GM12801 (cell line): ENCODE data around the gene COG4.

Experiments
- TF ChIP-seq, protein P1 (sequence below): IDR thresholded peaks from one replicate; pipeline ENCODE4 v1.5.1; 2011; ENCODE audit warnings: control low read depth; ENCODE audit not compliant: insufficient read length; ENCODE audit errors: extremely low read depth

The COG4 gene

DNA sequence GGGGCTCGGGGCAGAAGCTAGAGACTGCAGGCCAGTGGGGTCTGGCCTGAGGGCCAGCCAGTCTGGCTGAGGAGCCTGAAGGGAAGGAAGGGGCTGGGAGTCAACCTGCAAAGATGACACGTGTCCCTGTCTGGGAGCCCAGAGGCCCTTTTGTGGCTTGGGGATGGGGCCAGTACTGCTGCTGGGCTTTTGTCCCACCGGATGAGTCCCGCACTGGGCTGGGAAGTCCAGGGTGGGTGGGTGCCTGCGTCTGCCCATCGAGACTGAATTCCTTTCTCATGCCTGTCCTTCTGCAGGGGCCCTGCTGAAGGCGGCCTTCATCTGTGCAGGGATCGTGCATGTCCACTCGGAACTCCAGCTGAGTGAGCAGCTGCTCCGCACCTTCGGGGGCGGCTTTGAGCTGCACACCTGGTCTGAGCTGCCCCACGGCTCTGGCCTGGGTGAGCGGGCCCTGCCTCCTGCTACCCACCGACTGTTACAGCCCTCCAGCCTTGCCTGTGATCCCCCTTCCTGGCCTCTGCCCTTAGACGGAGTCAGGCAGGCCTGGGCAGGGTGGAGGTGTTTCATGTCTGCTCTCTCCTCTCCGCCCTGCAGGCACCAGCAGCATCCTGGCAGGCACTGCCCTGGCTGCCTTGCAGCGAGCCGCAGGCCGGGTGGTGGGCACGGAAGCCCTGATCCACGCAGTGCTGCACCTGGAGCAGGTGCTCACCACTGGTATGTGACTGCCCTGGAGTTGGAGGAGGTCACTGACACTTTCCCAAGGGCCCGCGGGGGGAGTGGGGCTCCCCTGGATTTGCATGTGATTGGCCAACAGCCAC is 48.1 kb downstream of the COG4 start:
- TF ChIP-seq, protein P1, sequence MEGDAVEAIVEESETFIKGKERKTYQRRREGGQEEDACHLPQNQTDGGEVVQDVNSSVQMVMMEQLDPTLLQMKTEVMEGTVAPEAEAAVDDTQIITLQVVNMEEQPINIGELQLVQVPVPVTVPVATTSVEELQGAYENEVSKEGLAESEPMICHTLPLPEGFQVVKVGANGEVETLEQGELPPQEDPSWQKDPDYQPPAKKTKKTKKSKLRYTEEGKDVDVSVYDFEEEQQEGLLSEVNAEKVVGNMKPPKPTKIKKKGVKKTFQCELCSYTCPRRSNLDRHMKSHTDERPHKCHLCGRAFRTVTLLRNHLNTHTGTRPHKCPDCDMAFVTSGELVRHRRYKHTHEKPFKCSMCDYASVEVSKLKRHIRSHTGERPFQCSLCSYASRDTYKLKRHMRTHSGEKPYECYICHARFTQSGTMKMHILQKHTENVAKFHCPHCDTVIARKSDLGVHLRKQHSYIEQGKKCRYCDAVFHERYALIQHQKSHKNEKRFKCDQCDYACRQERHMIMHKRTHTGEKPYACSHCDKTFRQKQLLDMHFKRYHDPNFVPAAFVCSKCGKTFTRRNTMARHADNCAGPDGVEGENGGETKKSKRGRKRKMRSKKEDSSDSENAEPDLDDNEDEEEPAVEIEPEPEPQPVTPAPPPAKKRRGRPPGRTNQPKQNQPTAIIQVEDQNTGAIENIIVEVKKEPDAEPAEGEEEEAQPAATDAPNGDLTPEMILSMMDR: no peak

DNA sequence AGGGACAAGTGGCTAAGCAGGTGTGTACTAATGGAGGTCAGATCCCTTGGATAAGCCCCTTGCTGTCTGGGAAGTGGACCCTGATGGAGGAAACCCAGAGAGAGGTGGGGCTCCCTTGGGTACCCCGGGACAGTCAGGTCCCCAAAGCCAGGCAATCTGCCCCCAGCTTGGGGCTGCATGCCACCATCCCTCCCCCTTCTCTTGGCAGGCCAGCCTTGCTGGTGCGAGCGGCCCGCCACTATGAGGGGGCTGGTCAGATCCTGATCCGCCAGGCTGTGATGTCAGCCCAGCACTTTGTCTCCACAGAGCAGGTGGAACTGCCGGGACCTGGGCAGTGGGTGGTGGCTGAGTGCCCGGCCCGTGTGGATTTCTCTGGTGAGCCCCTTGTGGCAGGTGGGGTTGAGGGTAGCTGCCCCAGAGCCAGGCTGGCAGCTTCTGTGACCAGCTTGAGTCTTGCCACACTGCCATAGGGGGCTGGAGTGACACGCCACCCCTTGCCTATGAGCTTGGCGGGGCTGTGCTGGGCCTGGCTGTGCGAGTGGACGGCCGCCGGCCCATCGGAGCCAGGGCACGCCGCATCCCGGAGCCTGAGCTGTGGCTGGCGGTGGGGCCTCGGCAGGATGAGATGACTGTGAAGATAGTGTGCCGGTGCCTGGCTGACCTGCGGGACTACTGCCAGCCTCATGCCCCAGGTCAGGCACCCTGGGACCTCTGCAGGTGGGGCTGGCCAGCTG is 48.9 kb downstream of the COG4 start:
- TF ChIP-seq, protein P1: no peak

DNA sequence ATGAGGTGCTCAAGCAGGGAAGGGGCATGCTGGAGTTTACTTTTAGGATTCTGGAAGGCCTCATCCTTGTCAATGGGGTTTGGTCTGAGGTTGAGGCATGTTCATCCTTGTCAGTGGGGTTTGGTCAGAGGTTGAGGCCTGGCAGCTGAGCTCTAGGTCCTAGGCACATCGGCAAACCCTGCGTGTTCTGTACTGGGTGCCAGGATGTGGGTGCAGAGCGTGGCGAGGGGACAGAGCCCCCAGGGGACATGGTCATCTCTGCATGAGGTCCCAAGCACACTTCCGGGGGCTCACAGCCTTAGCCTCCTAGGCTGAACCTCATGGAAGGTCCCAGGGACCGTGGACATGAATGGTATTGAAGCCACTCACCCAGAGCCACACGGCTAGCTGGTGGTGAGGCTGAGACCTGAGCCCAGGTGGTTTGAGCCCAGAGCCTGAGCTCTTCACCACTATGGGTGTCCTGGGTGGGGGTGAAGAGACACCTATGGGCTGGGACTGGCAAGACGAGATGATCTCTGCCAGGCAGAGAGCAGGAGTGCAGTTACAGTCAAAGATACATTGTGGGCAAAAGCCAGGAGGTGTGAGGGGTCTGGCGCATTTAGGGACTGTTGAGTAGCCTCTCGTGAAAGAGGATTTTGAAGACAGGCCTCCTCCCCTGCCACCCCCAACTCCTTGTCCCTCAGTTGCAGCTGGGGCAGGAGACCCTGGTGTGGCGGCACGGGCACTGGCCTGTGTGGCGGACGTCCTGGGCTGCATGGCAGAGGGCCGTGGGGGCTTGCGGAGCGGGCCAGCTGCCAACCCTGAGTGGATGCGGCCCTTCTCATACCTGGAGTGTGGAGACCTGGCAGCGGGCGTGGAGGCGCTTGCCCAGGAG is 49.7 kb downstream of the COG4 start:
- TF ChIP-seq, protein P1: no peak

DNA sequence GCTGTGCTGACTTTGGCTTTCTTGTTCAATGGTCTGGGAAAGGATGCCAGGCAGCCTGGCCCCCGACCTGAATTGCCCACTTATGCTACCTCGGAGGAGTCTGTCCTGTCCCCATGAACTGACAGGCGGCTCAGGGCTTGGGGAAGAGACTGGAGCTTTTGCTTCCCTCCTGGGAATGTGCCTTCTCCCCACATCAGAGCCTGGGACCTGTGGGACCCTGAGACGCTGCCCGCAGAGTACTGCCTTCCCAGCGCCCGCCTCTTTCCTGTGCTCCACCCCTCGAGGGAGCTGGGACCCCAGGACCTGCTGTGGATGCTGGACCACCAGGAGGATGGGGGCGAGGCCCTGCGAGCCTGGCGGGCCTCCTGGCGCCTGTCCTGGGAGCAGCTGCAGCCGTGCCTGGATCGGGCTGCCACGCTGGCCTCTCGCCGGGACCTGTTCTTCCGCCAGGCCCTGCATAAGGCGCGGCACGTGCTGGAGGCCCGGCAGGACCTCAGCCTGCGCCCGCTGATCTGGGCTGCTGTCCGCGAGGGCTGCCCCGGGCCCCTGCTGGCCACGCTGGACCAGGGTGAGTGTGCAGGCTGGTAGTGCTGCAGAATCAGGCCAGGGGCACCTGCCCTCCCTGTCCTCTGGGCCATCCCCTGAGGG is 50.4 kb downstream of the COG4 start:
- TF ChIP-seq, protein P1: no peak

DNA sequence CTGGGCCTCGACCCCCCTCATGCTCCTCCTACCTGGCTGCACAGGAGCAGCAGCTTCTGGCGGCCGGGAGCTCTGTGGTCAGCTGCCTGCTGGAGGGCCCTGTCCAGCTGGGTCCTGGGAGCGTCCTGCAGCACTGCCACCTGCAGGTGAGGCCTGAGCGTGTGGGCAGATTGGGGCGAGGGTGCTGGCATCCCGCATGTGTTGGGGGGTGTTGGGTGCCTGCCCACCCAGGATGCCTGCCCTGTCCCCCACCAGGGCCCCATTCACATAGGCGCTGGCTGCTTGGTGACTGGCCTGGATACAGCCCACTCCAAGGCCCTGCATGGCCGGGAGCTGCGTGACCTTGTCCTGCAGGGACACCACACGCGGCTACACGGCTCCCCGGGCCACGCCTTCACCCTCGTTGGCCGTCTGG is 52.4 kb downstream of the COG4 start:
- TF ChIP-seq, protein P1: no peak

DNA sequence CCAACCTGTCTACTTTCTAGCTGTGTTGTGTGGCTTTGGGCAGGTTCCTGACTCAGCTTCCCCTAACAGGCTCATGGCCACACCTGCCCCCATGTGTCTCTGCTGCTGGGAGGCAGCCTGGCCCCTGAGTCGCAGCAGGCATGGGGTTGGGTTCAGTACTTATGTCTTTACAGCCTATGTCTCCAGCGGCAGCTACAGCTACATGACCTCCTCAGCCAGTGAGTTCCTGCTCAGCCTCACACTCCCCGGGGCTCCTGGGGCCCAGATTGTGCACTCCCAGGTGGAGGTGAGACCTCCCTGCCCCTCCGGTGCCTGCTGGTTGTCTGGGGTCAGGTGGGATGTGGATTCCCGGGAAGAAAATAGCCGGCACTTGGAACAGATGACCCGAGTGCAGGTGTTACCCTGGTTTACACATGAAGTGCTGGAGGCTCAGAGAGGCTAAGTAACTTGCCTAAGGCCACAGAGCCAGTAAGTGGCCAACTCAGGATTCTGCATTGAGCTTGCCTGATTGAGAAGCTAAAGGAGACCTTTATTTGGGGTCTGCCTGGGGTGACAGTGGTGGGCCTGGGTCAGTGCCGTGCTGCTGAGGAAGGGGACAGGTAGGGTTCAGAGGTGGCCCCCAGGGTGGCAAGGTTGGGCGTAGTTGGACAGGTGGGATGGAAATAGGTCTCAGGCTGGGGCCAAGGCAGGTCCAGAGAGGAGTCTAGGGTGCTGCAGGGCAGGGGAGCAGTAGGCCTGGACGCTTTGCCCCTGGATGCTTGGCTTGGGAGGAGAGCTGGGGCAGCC is 53.0 kb downstream of the COG4 start:
- TF ChIP-seq, protein P1: no peak
